Parathyroid adenoma (tissue), 2 donors: ENCODE measurements around the gene TMEM164.

ENCODE experiments used
- H2AFZ ChIP-seq: fragments of 300-600 bp; sonication (generic); one replicate; pipeline ENCODE4 v1.7.0; 2017; ENCODE audit warnings: antibody characterized with exemption, mild to moderate bottlenecking
- H3K27ac ChIP-seq: fragments of 300-600 bp; sonication (generic); one replicate; pipeline ENCODE4 v1.7.0; 2017
- H3K27me3 ChIP-seq: fragments of 300-600 bp; sonication (generic); one replicate; pipeline ENCODE4 v1.7.0; 2017; ENCODE audit warnings: low read length; ENCODE audit not compliant: control insufficient read depth, insufficient read depth
- H3K36me3 ChIP-seq: fragments of 300-600 bp; sonication (generic); one replicate; pipeline ENCODE4 v1.7.0; 2017; ENCODE audit warnings: low read length; ENCODE audit not compliant: control insufficient read depth, insufficient read depth
- H3K4me1 ChIP-seq: fragments of 300-600 bp; sonication (generic); one replicate; pipeline ENCODE4 v1.7.0; 2017; ENCODE audit warnings: control low read depth
- H3K4me2 ChIP-seq: fragments of 300-600 bp; sonication (generic); one replicate; pipeline ENCODE4 v1.7.0; 2017; ENCODE audit warnings: low read length
- H3K4me3 ChIP-seq: fragments of 300-600 bp; sonication (generic); one replicate; pipeline ENCODE4 v1.7.0; 2017; ENCODE audit warnings: low read depth, low read length
- H3K79me2 ChIP-seq: fragments of 300-600 bp; sonication (generic); one replicate; pipeline ENCODE4 v1.7.0; 2017; ENCODE audit warnings: control low read depth
- H3K9ac ChIP-seq: fragments of 300-600 bp; sonication (generic); one replicate; pipeline ENCODE4 v1.7.0; 2017; ENCODE audit warnings: mild to moderate bottlenecking
- H3K9me3 ChIP-seq: fragments of 300-600 bp; sonication (generic); one replicate; pipeline ENCODE4 v1.7.0; 2017; ENCODE audit warnings: low read length; ENCODE audit not compliant: control insufficient read depth
- TF ChIP-seq, protein P1 (sequence below): fragments of 300-600 bp; sonication (generic); IDR thresholded peaks from one replicate; pipeline ENCODE4 v1.7.0; 2017; ENCODE audit warnings: antibody characterized with exemption, mild to moderate bottlenecking
- donor health status: primary hyperparathyroidism.

Gene TMEM164

DNA sequence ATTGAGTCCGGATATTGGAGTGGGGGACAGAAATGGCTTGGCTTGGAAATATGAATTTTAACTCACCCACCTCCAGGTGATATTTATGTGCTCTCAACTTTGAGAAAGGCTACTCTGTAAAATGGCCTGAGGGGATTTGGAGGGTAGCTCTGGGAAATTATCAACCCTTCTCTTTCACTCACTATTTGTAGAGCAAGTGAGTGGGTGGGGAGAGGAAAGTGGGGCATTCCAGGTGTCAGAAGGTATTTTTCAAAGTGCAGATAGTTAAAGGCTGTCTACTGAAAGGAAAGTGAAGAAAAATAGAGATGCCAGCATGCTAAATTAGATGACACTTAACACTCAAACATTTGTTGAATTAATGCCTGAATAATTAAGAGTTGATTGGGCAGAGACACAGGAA lies 44.1 kb downstream of the TMEM164 start:
- no peak overlapping the region for H3K4me3 ChIP-seq
- no peaks in the 10 kb centered on the region for H3K9me3 ChIP-seq
- no peak overlapping the region for H2AFZ ChIP-seq
- H3K4me1 ChIP-seq, result peaks cover 6% of the 10 kb centered on the region
- TF ChIP-seq, protein P1, sequence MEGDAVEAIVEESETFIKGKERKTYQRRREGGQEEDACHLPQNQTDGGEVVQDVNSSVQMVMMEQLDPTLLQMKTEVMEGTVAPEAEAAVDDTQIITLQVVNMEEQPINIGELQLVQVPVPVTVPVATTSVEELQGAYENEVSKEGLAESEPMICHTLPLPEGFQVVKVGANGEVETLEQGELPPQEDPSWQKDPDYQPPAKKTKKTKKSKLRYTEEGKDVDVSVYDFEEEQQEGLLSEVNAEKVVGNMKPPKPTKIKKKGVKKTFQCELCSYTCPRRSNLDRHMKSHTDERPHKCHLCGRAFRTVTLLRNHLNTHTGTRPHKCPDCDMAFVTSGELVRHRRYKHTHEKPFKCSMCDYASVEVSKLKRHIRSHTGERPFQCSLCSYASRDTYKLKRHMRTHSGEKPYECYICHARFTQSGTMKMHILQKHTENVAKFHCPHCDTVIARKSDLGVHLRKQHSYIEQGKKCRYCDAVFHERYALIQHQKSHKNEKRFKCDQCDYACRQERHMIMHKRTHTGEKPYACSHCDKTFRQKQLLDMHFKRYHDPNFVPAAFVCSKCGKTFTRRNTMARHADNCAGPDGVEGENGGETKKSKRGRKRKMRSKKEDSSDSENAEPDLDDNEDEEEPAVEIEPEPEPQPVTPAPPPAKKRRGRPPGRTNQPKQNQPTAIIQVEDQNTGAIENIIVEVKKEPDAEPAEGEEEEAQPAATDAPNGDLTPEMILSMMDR, result no peak
- H3K27me3 ChIP-seq, result no peaks in the 10 kb centered on the region
- no peaks in the 10 kb centered on the region for H3K36me3 ChIP-seq
- no peak overlapping the region for H3K4me2 ChIP-seq
- no peak overlapping the region for H3K9ac ChIP-seq
- H3K79me2 ChIP-seq, result no peaks in the 10 kb centered on the region
- no peak overlapping the region for H3K27ac ChIP-seq

DNA sequence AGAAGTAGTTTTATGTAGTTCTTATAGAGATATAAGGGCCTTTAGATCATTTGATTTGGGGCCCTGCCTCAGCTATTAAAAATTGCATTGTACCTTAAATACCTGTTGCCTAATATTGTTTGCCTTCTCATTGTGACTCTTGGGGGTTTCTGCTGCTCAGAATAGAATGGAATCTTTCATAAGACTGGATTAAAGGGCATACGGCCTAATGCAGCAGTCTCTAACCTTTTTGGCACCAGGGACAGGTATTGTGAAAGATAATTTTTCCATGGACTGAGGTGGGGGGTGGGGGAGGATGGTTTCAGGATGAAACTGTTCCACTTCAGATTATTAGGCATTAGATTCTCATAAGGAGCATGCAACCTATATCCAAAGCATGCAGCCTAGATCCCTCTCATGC lies 46.2 kb downstream of the TMEM164 start:
- no peaks in the 10 kb centered on the region for H3K27me3 ChIP-seq
- no peak overlapping the region for H3K9ac ChIP-seq
- peaks cover 3% of the 10 kb centered on the region for H3K4me1 ChIP-seq
- H2AFZ ChIP-seq, result no peak overlapping the region
- H3K79me2 ChIP-seq, result no peaks in the 10 kb centered on the region
- H3K4me2 ChIP-seq, result no peak overlapping the region
- H3K36me3 ChIP-seq, result no peaks in the 10 kb centered on the region
- no peak overlapping the region for H3K27ac ChIP-seq
- TF ChIP-seq, protein P1, result no peak
- H3K9me3 ChIP-seq, result no peaks in the 10 kb centered on the region
- no peak overlapping the region for H3K4me3 ChIP-seq

DNA sequence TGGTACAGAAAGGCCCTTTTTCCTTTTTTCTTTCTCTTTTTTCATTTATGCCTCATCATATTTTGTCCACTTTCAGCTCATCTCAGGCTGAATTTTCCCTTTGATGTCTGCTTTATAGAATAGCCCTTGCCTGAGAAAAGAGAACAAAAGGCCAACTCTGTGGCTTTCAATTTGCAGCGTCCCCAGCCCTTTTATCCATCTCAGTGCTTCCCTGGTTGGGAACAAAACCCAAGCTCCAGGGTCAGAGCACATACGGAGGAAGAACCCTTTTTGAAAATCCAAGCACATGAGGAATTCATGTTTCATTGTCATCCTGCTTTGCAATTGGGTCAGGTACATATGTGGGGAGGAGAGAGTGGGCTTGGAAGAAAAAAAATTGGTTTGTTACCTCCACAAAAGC lies 47.5 kb downstream of the TMEM164 start:
- Histone ChIP-seq H3K4me1 (peaks cover 3% of the 10 kb centered on the region), H3K9me3 (no peaks in the 10 kb centered on the region), H3K9ac (no peak overlapping the region), H3K4me3 (no peak overlapping the region), H3K36me3 (no peaks in the 10 kb centered on the region), H3K4me2 (no peak overlapping the region), H3K79me2 (peaks cover 3% of the 10 kb centered on the region), H3K27me3 (no peaks in the 10 kb centered on the region), H3K27ac (no peak overlapping the region), H2AFZ (no peak overlapping the region)
- TF ChIP-seq, protein P1, result no peak

DNA sequence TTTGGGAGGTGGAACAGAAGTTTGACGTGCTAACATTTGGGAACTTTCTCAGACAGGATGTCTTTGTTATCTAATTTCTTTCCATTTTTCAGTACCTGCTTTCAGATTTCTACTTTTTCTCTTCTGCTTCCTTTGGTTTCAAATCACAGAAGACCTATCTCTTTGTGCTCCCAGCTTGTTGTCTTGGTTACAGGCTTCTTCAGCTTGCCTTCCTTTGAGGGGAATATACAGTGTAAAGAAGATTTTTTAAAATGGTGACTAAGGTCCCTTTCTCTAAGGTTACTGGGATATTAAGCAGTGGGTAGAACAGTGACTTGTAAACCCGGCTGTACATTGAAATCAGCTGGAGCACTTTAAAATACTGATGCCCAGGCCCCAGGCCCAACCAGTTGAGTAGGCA lies 48.0 kb downstream of the TMEM164 start:
- H3K4me1 ChIP-seq, result peaks cover under 1% of the 10 kb centered on the region
- no peaks in the 10 kb centered on the region for H3K9me3 ChIP-seq
- no peak overlapping the region for H2AFZ ChIP-seq
- H3K4me2 ChIP-seq, result no peak overlapping the region
- no peak overlapping the region for H3K27ac ChIP-seq
- no peak overlapping the region for H3K9ac ChIP-seq
- H3K4me3 ChIP-seq, result no peak overlapping the region
- no peaks in the 10 kb centered on the region for H3K36me3 ChIP-seq
- H3K79me2 ChIP-seq, result peaks cover 3% of the 10 kb centered on the region
- H3K27me3 ChIP-seq, result no peaks in the 10 kb centered on the region
- TF ChIP-seq, protein P1, result no peak

DNA sequence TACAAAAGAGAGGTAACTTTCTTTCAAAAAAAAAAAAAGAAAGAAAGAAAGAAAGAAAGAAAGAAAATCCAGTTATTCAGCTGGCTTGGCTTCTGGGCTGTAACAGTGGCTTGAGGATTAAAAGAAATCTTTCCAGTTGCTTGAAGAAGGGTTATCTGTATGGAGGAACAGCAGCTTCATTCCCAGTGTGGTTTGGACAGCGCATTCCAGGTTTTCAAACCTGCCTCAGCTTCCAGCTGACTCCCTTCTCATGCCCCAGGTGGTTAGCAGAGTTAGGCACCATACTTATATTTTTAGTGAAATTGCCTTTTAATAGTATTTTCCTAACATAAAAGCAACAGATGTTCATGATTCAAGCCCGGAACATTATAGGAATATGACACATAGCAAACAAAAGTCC lies 48.6 kb downstream of the TMEM164 start:
- H3K9ac ChIP-seq, result no peak overlapping the region
- H3K9me3 ChIP-seq, result no peaks in the 10 kb centered on the region
- TF ChIP-seq, protein P1, result no peak
- no peak overlapping the region for H3K4me2 ChIP-seq
- no peak overlapping the region for H3K27ac ChIP-seq
- H3K4me1 ChIP-seq, result no peaks in the 10 kb centered on the region
- no peak overlapping the region for H3K4me3 ChIP-seq
- H3K79me2 ChIP-seq, result peaks cover 3% of the 10 kb centered on the region
- no peak overlapping the region for H2AFZ ChIP-seq
- no peaks in the 10 kb centered on the region for H3K36me3 ChIP-seq
- H3K27me3 ChIP-seq, result no peaks in the 10 kb centered on the region
